Glutamatergic neuron (in vitro differentiated cells): Measurements from ENCODE around the gene SLCO3A1. TPM values are rescaled to one million over a fixed set of nuclear protein-coding genes. Genes with fewer than 3 reads are reported as not detected.
A peak's percentile ranks its signal among the peaks of the same experiment; 100 is the strongest.

Experiments used
- DNase-seq: peaks from one replicate; pipeline ENCODE4 v3.0.0; 2022
- H3K27ac Mint-ChIP-seq: one replicate; pipeline ENCODE4 v1.8.0; 2020; ENCODE audit warnings: mild to moderate bottlenecking, mixed read lengths, inconsistent platforms; ENCODE audit not compliant: unreplicated experiment
- H3K27me3 Mint-ChIP-seq: one replicate; pipeline ENCODE4 v1.8.0; 2020; ENCODE audit warnings: mild to moderate bottlenecking, moderate library complexity, mixed read lengths, inconsistent platforms; ENCODE audit not compliant: unreplicated experiment
- H3K36me3 Mint-ChIP-seq: one replicate; pipeline ENCODE4 v1.8.0; 2020; ENCODE audit warnings: mild to moderate bottlenecking, mixed read lengths, inconsistent platforms; ENCODE audit not compliant: unreplicated experiment
- H3K4me1 Mint-ChIP-seq: one replicate; pipeline ENCODE4 v1.8.0; 2020; ENCODE audit warnings: mild to moderate bottlenecking, low read depth, mixed read lengths, inconsistent platforms; ENCODE audit not compliant: unreplicated experiment
- H3K4me3 Mint-ChIP-seq: one replicate; pipeline ENCODE4 v1.8.0; 2020; ENCODE audit warnings: mild to moderate bottlenecking, mixed read lengths, inconsistent platforms; ENCODE audit not compliant: unreplicated experiment
- H3K9me3 Mint-ChIP-seq: one replicate; pipeline ENCODE4 v1.8.0; 2020; ENCODE audit warnings: mild to moderate bottlenecking, moderate library complexity, mixed read lengths, inconsistent platforms; ENCODE audit not compliant: unreplicated experiment
- CTCF ChIP-seq: fragments of 200-600 bp; sonication (generic); IDR thresholded peaks from one replicate; pipeline ENCODE4 v1.5.0; 2021; ENCODE audit not compliant: partially characterized antibody, unreplicated experiment
- total RNA-seq: library from RNA; stranded (reverse); fragmentation: NEBNext Ultra II Directional; extraction: Animal tissue kit (Norgen Biotek cat#: 25700); gene quantifications from one replicate; pipeline ENCODE4 v1.2.1, GENCODE V29; 2021; ENCODE audit not compliant: unreplicated experiment

The SLCO3A1 gene
- total RNA-seq, 1 donor from 2014 or later: 27.9 TPM

- no peak for TF ChIP-seq CTCF
- H3K27me3 Mint-ChIP-seq: peaks cover 2% of the 10 kb centered on the region
- no peak for DNase-seq
- H3K36me3 Mint-ChIP-seq: peaks cover under 1% of the 10 kb centered on the region
- H3K4me3 Mint-ChIP-seq: peak overlapping the region; percentile 44
- no peak overlapping the region for H3K27ac Mint-ChIP-seq
- H3K9me3 Mint-ChIP-seq: peaks cover 3% of the 10 kb centered on the region
- peaks cover 20% of the 10 kb centered on the region for H3K4me1 Mint-ChIP-seq
These were observed 158.3 kb downstream of the SLCO3A1 start for GRCh38 chr15:92011611-92012367.

- peaks cover 2% of the 10 kb centered on the region for H3K27me3 Mint-ChIP-seq
- TF ChIP-seq CTCF: no peak
- H3K36me3 Mint-ChIP-seq: peaks cover 6% of the 10 kb centered on the region
- no peak for DNase-seq
- no peak overlapping the region for H3K4me3 Mint-ChIP-seq
- H3K27ac Mint-ChIP-seq: no peak overlapping the region
- peaks cover 3% of the 10 kb centered on the region for H3K9me3 Mint-ChIP-seq
- H3K4me1 Mint-ChIP-seq: peaks cover 20% of the 10 kb centered on the region
These were observed 158.8 kb downstream of the SLCO3A1 start for GRCh38 chr15:92012368-92012629.

- H3K4me1 Mint-ChIP-seq: peaks cover 21% of the 10 kb centered on the region
- H3K27ac Mint-ChIP-seq: no peak overlapping the region
- H3K27me3 Mint-ChIP-seq: peaks cover 4% of the 10 kb centered on the region
- no peak for DNase-seq
- no peak for TF ChIP-seq CTCF
- peaks cover 12% of the 10 kb centered on the region for H3K36me3 Mint-ChIP-seq
- no peak overlapping the region for H3K4me3 Mint-ChIP-seq
- peaks cover 8% of the 10 kb centered on the region for H3K9me3 Mint-ChIP-seq
These were observed 159.4 kb downstream of the SLCO3A1 start for GRCh38 chr15:92012881-92013280.

- peaks cover 5% of the 10 kb centered on the region for H3K27me3 Mint-ChIP-seq
- H3K4me3 Mint-ChIP-seq: no peak overlapping the region
- H3K9me3 Mint-ChIP-seq: peaks cover 9% of the 10 kb centered on the region
- H3K36me3 Mint-ChIP-seq: peaks cover 13% of the 10 kb centered on the region
- TF ChIP-seq CTCF: no peak
- DNase-seq: no peak
- peaks cover 22% of the 10 kb centered on the region for H3K4me1 Mint-ChIP-seq
- no peak overlapping the region for H3K27ac Mint-ChIP-seq
These were observed 160.9 kb downstream of the SLCO3A1 start for GRCh38 chr15:92014281-92015030.
